GM18517 (cell line): ENCODE measurements around the gene EHMT1.

Experiments
- ATAC-seq: cut with Tn5 transposase; IDR thresholded peaks from one replicate; pipeline ENCODE4 v1.9.1; 2021; ENCODE audit warnings: mild to moderate bottlenecking, moderate library complexity; ENCODE audit not compliant: unreplicated experiment

Gene EHMT1

GRCh38 chr9:137643921-137644320 is 25.1 kb downstream of the EHMT1 start:
- no peak for ATAC-seq

GRCh38 chr9:137645211-137645610 is 26.4 kb downstream of the EHMT1 start:
- no peak for ATAC-seq

- ATAC-seq = no peak
These were observed 27.5 kb downstream of the EHMT1 start for GRCh38 chr9:137646341-137646740.

- ATAC-seq = no peak
These were observed 28.4 kb downstream of the EHMT1 start for GRCh38 chr9:137647096-137647714.

GRCh38 chr9:137648396-137648795 is 29.6 kb downstream of the EHMT1 start:
- ATAC-seq = no peak

GRCh38 chr9:137649553-137649952 is 30.7 kb downstream of the EHMT1 start:
- no peak for ATAC-seq

- no peak for ATAC-seq
These were observed 31.5 kb downstream of the EHMT1 start for GRCh38 chr9:137650259-137650658.

GRCh38 chr9:137650779-137651178 is 32.0 kb downstream of the EHMT1 start:
- no peak for ATAC-seq

- ATAC-seq = no peak
These were observed 37.6 kb downstream of the EHMT1 start for GRCh38 chr9:137656416-137656815.

GRCh38 chr9:137657606-137658005 is 38.8 kb downstream of the EHMT1 start:
- ATAC-seq = no peak

- no peak for ATAC-seq
These were observed 40.0 kb downstream of the EHMT1 start for GRCh38 chr9:137658781-137659180.

- no peak for ATAC-seq
These were observed 41.3 kb downstream of the EHMT1 start for GRCh38 chr9:137660144-137660543.

GRCh38 chr9:137663584-137663983 is 44.8 kb downstream of the EHMT1 start:
- no peak for ATAC-seq

GRCh38 chr9:137664676-137665075 is 45.9 kb downstream of the EHMT1 start:
- no peak for ATAC-seq

- no peak for ATAC-seq
These were observed 46.4 kb downstream of the EHMT1 start for GRCh38 chr9:137665226-137665625.

GRCh38 chr9:137665697-137666512 is 47.1 kb downstream of the EHMT1 start:
- ATAC-seq = no peak

- no peak for ATAC-seq
These were observed 47.7 kb downstream of the EHMT1 start for GRCh38 chr9:137666513-137666822.

- no peak for ATAC-seq
These were observed 48.3 kb downstream of the EHMT1 start for GRCh38 chr9:137666955-137667670.

- ATAC-seq = no peak
These were observed 49.4 kb downstream of the EHMT1 start for GRCh38 chr9:137668203-137668602.

GRCh38 chr9:137669261-137669672 is 50.5 kb downstream of the EHMT1 start:
- no peak for ATAC-seq

- no peak for ATAC-seq
These were observed 51.8 kb downstream of the EHMT1 start for GRCh38 chr9:137670391-137671195.
